GM18858 (cell line): ENCODE measurements around the gene SCD5.
"Not testable (repeated sequence)": the region's sequence is repeated elsewhere in the genome, so short reads cannot be mapped to it uniquely, and the experiment has no call there.

ENCODE experiments used
- ATAC-seq: cut with Tn5 transposase; IDR thresholded peaks from one replicate; pipeline ENCODE4 v1.9.1; 2021; ENCODE audit not compliant: unreplicated experiment

SCD5 gene

GRCh38 chr4:82798168-82799005 is at the start of gene SCD5:
SCD5 (minus strand) TSS chr4:82798796; CDS start chr4:82798537, 259 bp downstream.
- peak; percentile 89 for ATAC-seq

- no peak for ATAC-seq
Observed at GRCh38 chr4:82842593-82842992, 44.0 kb upstream of the SCD5 start.

- ATAC-seq: no peak
Observed at GRCh38 chr4:82839624-82840023, 41.0 kb upstream of the SCD5 start.

- ATAC-seq: no peak
Observed at GRCh38 chr4:82833696-82834313, 35.2 kb upstream of the SCD5 start.

GRCh38 chr4:82833060-82833459 is 34.5 kb upstream of the SCD5 start:
- not testable (repeated sequence) for ATAC-seq

GRCh38 chr4:82825425-82825824 is 26.8 kb upstream of the SCD5 start:
- ATAC-seq: no peak

GRCh38 chr4:82823062-82823461 is 24.5 kb upstream of the SCD5 start:
- ATAC-seq: no peak

- no peak for ATAC-seq
Observed at GRCh38 chr4:82820689-82821088, 22.1 kb upstream of the SCD5 start.

- ATAC-seq: peak; percentile 55
Observed at GRCh38 chr4:82818664-82819662, 20.4 kb upstream of the SCD5 start.

GRCh38 chr4:82816874-82817273 is 18.3 kb upstream of the SCD5 start:
- ATAC-seq: not testable (repeated sequence)

- no peak for ATAC-seq
Observed at GRCh38 chr4:82814034-82814433, 15.4 kb upstream of the SCD5 start.

GRCh38 chr4:82811838-82812341 is 13.3 kb upstream of the SCD5 start:
- no peak for ATAC-seq

- no peak for ATAC-seq
Observed at GRCh38 chr4:82811392-82811791, 12.8 kb upstream of the SCD5 start.

- no peak for ATAC-seq
Observed at GRCh38 chr4:82810176-82810575, 11.6 kb upstream of the SCD5 start.

GRCh38 chr4:82809619-82810018 is 11.0 kb upstream of the SCD5 start:
- ATAC-seq: no peak

GRCh38 chr4:82803746-82804145 is 5.2 kb upstream of the SCD5 start:
- ATAC-seq: no peak

GRCh38 chr4:82802911-82803310 is 4.3 kb upstream of the SCD5 start:
- no peak for ATAC-seq

GRCh38 chr4:82801910-82802521 is 3.4 kb upstream of the SCD5 start:
- ATAC-seq: no peak

- no peak for ATAC-seq
Observed at GRCh38 chr4:82799006-82799881, 648 bp upstream of the SCD5 start.
